Panc1 (cell line): ENCODE measurements around the gene ABCB6. TPM values are rescaled to one million over a fixed set of nuclear protein-coding genes. Genes with fewer than 3 reads are reported as not detected.

Source experiments
- ATAC-seq: fragments of 200-7000 bp; cut with Tn5 transposase; 2 replicates; pipeline ENCODE4 v1.9.1; 2020; ENCODE audit warnings: mild to moderate bottlenecking, moderate library complexity
- BruUV-seq: library from RNA; stranded (reverse); fragments of 400-500 nt; replicated peaks from 2 replicates; lab custom pipeline; 2021; lab: Mats Ljungman, UMichigan
- CTCF ChIA-PET: fragments of 300-600 bp; sonication (Branson Sonifier 250); formaldehyde crosslinking; loops from one replicate; lab custom pipeline; 2022; ENCODE audit warnings: antibody characterized with exemption; lab: Charles Lee
- POLR2A ChIA-PET: fragments of 300-600 bp; sonication (Branson Sonifier 250); formaldehyde crosslinking; loops from one replicate; lab custom pipeline; 2022; ENCODE audit warnings: antibody characterized with exemption; lab: Charles Lee
- DNase-seq: peaks from one replicate; pipeline ENCODE4 v3.0.0-alpha.2; 2010; ENCODE audit warnings: low read depth, low spot score
- H3K27ac ChIP-seq: 2 replicates; pipeline ENCODE4 v1.5.1; 2011; ENCODE audit warnings: mild to moderate bottlenecking, low read length, inconsistent platforms
- H3K27me3 ChIP-seq: fragments of 200-500 bp; sonication (Bioruptor generic); 2 replicates; pipeline ENCODE4 v1.6.0; 2014; ENCODE audit warnings: low read length, inconsistent platforms; ENCODE audit not compliant: control insufficient read depth, insufficient read depth
- H3K36me3 ChIP-seq: fragments of 200-500 bp; sonication (Bioruptor generic); 2 replicates; pipeline ENCODE4 v1.5.1; 2014; ENCODE audit warnings: inconsistent platforms, mild to moderate bottlenecking, low read length, moderate library complexity; ENCODE audit not compliant: control insufficient read depth, insufficient read depth
- H3K4me1 ChIP-seq: 2 replicates; pipeline ENCODE4 v1.5.1; 2011; ENCODE audit warnings: inconsistent platforms, mild to moderate bottlenecking, low read length, moderate library complexity; ENCODE audit not compliant: control insufficient read depth, insufficient read depth
- H3K4me3 ChIP-seq, 2 experiments: 2 replicates each; pipeline ENCODE4 v1.5.1; 2011 to 2012; ENCODE audit warnings: low read depth in 2 of 2, low read length in 2 of 2, mild to moderate bottlenecking in 2 of 2, inconsistent platforms in 1 of 2, moderate library complexity in 1 of 2
- H3K9me3 ChIP-seq: fragments of 200-500 bp; sonication (Bioruptor generic); 2 replicates; pipeline ENCODE4 v1.5.1; 2014; ENCODE audit warnings: low read depth, mild to moderate bottlenecking, inconsistent platforms, low read length, moderate library complexity; ENCODE audit not compliant: control insufficient read depth, insufficient read depth
- CTCF ChIP-seq: fragments of 450-650 bp; IDR thresholded peaks from 2 replicates; pipeline ENCODE4 v1.5.1; 2017; ENCODE audit warnings: mild to moderate bottlenecking
- POLR2AphosphoS5 ChIP-seq: IDR thresholded peaks from 2 replicates; pipeline ENCODE4 v1.6.1; 2012; ENCODE audit warnings: mild to moderate bottlenecking, low read depth, low read length, moderate library complexity
- REST ChIP-seq, 2 experiments: IDR thresholded peaks; 2 replicates each; pipeline ENCODE4 v1.6.1; 2011 to 2012; ENCODE audit warnings: low read depth in 2 of 2, control low read depth in 1 of 2, low read length in 1 of 2, mild to moderate bottlenecking in 1 of 2, moderate library complexity in 1 of 2; ENCODE audit not compliant: insufficient read depth in 1 of 2
- SIN3A ChIP-seq: IDR thresholded peaks from 2 replicates; pipeline ENCODE4 v1.6.1; 2012; ENCODE audit warnings: low read depth, mild to moderate bottlenecking, low read length, moderate library complexity, borderline replicate concordance; ENCODE audit not compliant: insufficient read depth
- TCF7L2 ChIP-seq: IDR thresholded peaks from 2 replicates; pipeline ENCODE4 v1.6.1; 2011; ENCODE audit warnings: mild to moderate bottlenecking, low read depth, low read length, inconsistent platforms
- in situ Hi-C: cut with HindIII; loops from 2 replicates; pipeline ENCODE4 v1.10.0; 2016; ENCODE audit warnings: low sequenced_read_pairs, low pct_unique_long_range_greater_than_20kb
- intact Hi-C: fragments of 100-400 bp; cut with micrococcal nuclease; formaldehyde crosslinking; loops from one replicate; pipeline ENCODE4 v1.10.0; 2022; ENCODE audit not compliant: unreplicated experiment
- total RNA-seq: library from RNA; stranded (reverse); gene quantifications from one replicate; pipeline ENCODE4 v1.2.1, GENCODE V29; 2021; ENCODE audit not compliant: unreplicated experiment

Gene ABCB6
- total RNA-seq, 1 experiment from 2014 or later: 19.0 TPM

GRCh38 chr2:219207134-219207883 is 11.4 kb downstream of the ABCB6 start:
- no peaks in the 10 kb centered on the region for H3K27me3 ChIP-seq
- no peak for TF ChIP-seq CTCF
- TF ChIP-seq POLR2AphosphoS5: 0 out of 2 replicates have a peak, but pooled peaks have one; percentile 4
- in situ Hi-C loops (no loop called here), intact Hi-C loops (no loop called here)
- 0 out of 2 replicates have a peak, but pooled peaks cover 2% of the 10 kb centered on the region for H3K36me3 ChIP-seq
- CTCF ChIA-PET: no interaction called here
- ATAC-seq (peak; percentile 32), DNase-seq (no peak)
- peak overlapping the region; percentile 55 to 93 for H3K4me3 ChIP-seq
- POLR2A ChIA-PET: interaction anchor here (0.7 kb wide), 1 partner anchor 947 kb away, joined by 6 read pairs; the partner anchor contains the start of gene GPBAR1
- TSS peak; percentile 94 for BruUV-seq
- H3K4me1 ChIP-seq: peaks cover 16% of the 10 kb centered on the region
- H3K27ac ChIP-seq: peak overlapping the region; percentile 84
- no peaks in the 10 kb centered on the region for H3K9me3 ChIP-seq

- 0 out of 2 replicates have a peak, but pooled peaks cover 2% of the 10 kb centered on the region for H3K36me3 ChIP-seq
- in situ Hi-C loops: no loop called here
- ChIA-PET CTCF (interaction anchor here (0.5 kb wide), 1 partner anchor 8 kb away, joined by 4 read pairs; no protein-coding TSS in a partner anchor), POLR2A (interaction anchor here (0.5 to 0.7 kb wide), 3 partner anchors 10 to 946 kb away, joined by 3 to 6 read pairs (median 5); partner anchors contain the start of gene GPBAR1)
- BruUV-seq: TSS peak; percentile 89
- peak; percentile 57 for DNase-seq
- peak within 1 kb of the TSS; percentile 55 to 93 for H3K4me3 ChIP-seq
- peaks cover 16% of the 10 kb centered on the region for H3K4me1 ChIP-seq
- H3K27me3 ChIP-seq: no peaks in the 10 kb centered on the region
- no peaks in the 10 kb centered on the region for H3K9me3 ChIP-seq
- intact Hi-C loops: no loop called here
- peak; percentile 98 for ATAC-seq
- H3K27ac ChIP-seq: peak within 1 kb of the TSS; percentile 86
- peak; percentile 62 for TF ChIP-seq SIN3A
- TF ChIP-seq REST (IDR thresholded peaks at IDR 0.05; ENCODE audit: insufficient read depth in 1 of 2, low read depth in 2 of 2, low read length in 1 of 2): no peak
- TF ChIP-seq POLR2AphosphoS5: peak; percentile 98
- TF ChIP-seq TCF7L2: peak; percentile 39; the same call in 1 of the 2 replicates
- no peak for TF ChIP-seq CTCF
These were observed 12.2 kb downstream of the ABCB6 start, which contains the start of gene ZFAND2B for GRCh38 chr2:219206328-219207133. Gene ZFAND2B, plus strand, starts transcription at chr2:219206782. Its CDS starts 206 bp downstream, at chr2:219206988.
